ENCODE measurements around the gene DTNBP1.

- TF ChIP-seq STAT6 (CRISPR knock-in tag; IDR thresholded peaks at IDR 0.05; ENCODE audit: borderline replicate concordance) (no peak), EEA1 (CRISPR knock-in tag; IDR thresholded peaks at IDR 0.05; ENCODE audit: borderline replicate concordance) (no peak), PTBP1 (IDR thresholded peaks at IDR 0.05; ENCODE audit: low read depth, low read length, poor library complexity, severe bottlenecking) (no peak)
Measured at GRCh38 chr6:15556711-15557110, 106.1 kb downstream of the DTNBP1 start.

All from HepG2 (cell line).